NCI-H1930 (cell line): ENCODE measurements around the gene SIN3B.
A peak's percentile ranks its signal among the peaks of the same experiment; 100 is the strongest.

Source experiments
- DNase-seq, 2 experiments: peaks; one replicate each; lab custom pipeline; 2025; lab: John Stamatoyannopoulos, UW

Gene SIN3B

DNA sequence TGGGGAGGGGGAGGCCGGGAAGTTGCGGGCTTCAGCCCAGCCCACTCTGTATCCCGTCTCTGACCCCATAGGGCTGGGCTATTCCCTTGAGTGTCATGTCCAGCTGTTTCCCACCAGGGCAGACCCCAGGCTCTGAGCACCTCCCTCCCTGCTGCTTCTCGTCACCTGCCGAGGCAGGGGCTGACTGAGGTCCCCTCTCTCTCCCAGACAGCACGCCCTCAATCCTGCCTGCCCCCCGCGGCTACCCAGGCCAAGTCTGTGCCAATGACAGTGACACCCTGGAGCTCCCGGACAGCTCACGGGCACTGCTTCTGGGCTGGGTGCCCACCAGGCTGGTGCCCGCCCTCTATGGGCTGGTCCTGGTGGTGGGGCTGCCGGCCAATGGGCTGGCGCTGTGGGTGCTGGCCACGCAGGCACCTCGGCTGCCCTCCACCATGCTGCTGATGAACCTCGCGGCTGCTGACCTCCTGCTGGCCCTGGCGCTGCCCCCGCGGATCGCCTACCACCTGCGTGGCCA lies 60.2 kb downstream of the SIN3B start:
- DNase-seq = no peak

DNA sequence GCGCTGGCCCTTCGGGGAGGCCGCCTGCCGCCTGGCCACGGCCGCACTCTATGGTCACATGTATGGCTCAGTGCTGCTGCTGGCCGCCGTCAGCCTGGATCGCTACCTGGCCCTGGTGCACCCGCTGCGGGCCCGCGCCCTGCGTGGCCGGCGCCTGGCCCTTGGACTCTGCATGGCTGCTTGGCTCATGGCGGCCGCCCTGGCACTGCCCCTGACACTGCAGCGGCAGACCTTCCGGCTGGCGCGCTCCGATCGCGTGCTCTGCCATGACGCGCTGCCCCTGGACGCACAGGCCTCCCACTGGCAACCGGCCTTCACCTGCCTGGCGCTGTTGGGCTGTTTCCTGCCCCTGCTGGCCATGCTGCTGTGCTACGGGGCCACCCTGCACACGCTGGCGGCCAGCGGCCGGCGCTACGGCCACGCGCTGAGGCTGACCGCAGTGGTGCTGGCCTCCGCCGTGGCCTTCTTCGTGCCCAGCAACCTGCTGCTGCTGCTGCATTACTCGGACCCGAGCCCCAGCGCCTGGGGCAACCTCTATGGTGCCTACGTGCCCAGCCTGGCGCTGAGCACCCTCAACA lies 60.8 kb downstream of the SIN3B start:
- peak in 1 of 2 experiments; percentile 19 for DNase-seq

DNA sequence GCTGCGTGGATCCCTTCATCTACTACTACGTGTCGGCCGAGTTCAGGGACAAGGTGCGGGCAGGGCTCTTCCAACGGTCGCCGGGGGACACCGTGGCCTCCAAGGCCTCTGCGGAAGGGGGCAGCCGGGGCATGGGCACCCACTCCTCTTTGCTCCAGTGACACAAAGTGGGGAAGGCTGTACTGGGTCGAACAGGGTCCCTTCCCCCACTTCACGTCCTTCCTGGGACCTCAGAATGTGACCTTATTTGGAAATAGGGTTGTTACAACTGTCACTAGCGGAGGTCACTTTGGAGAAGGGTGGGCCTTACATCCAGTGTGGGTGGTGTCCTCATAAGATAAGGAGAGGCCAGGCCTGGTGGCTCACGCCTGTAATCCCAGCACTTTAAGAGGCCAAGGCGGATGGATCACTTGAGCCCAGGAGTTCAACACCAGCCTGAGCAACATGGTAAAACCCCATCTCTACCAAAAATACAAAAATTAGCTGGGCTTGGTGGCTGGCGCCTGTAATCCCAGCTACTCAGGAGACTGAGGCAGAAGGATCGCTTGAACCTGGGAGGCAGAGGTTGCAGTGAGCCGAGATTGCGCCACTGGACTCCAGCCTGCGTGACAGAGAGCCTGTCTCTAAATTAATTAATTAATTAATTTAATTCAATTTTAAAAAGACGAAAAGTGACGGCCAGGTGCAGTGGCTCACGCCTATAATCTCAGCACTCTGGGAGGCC lies 61.4 kb downstream of the SIN3B start:
- no peak for DNase-seq

DNA sequence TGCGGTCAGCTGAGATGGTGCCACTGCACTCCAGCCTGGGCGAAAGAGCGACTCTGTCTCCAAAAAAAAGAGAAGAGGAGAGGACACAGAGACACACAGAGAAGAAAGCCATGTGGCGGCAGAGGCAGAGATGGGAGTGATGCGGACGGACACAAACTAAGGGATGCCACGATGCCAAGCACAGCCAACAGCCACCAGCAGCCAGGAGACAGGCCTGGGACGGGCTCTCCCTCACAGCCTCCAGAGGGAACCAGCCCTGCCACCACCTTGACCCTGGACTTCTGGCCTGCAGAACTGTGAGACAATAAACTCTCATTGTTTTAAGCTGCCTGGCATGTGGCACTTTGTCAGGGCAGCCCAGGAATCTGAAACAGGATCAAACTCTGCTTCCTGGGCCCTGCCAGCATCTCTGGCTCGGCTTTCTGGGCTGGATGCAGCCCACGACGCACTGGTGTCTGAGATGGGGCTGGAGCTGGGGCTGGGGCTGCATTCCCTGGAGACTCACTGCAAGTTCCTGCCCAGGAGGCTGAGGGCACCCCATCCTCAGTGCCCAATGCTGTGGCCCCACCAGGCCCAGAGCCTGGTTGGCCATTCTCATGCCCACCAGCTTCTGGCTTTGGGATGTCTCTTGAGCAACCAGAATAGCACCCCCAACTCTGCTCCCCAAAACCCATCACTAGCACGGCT lies 62.6 kb downstream of the SIN3B start:
- DNase-seq = no peak

DNA sequence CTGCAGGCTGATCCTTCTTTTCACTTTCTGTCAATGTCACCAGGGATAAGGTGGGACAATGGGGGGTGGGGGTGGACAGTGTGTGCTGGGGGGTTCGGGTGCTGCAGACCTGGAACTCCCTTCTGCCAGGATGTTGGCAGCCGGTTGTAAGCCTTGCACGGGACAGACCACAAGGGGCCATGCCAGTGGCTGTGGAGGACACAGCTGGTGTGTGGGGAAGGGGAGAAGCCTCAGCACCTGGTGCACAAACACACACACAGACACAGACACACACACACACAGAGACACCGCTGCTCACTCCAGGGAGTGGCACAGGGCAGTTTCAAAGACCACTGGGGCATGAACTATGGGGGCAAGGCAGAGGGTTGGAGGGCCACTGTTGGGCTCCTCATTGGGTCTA lies 63.2 kb downstream of the SIN3B start:
- DNase-seq = no peak

DNA sequence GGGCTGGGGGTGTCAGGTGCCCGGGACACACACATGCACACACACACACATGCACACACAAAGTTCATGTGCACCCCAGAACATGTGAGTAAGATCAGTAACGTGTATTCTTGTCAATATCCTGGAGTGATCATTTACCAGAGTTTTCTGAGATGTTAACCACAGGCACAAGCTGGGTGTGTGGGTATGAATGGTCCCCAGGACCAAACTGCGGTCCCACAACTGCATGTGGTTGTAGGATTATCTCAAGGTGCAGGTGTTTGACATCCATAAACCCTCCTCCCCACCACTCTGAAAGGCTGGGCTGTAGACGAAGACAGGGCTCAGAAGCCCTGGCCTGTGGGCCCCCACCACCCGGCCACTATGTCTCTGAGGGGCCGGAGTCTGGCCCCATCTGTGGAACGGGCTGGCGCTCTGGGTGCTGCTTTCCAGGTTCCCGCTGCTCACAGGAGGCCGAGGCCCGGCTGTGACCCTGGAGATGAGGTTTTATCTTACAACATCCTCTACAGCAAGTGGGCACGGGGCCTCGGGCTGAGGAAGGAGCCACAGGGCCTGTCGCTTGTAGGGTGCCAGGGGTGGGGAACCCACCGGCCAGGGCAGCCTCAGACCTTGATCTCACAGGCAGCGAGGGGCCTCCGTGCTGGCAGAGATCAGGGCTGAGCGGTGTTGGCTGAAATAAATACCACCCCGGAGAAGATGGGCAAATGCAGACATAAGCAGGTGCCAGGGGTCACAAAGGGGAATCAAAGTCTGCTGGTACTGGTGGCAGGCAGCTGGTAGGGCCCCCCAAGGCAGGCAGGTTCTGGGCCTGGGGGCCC lies 63.9 kb downstream of the SIN3B start:
- no peak for DNase-seq

DNA sequence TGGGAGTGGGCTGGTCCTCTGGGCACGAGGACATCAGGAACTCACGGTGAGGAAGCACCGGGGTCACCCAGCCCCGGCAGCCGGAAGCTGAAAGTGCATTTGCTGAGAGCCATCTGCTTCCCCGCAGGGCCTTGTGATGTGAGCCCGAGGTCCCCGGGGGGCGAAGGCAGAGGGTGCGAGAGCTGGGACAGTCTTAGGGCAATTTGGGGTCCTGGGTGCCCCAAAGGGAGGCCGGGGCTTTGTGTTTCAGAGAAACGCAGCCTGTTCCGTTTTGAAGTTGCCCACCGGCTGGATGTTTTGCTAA lies 64.4 kb downstream of the SIN3B start:
- no peak for DNase-seq

DNA sequence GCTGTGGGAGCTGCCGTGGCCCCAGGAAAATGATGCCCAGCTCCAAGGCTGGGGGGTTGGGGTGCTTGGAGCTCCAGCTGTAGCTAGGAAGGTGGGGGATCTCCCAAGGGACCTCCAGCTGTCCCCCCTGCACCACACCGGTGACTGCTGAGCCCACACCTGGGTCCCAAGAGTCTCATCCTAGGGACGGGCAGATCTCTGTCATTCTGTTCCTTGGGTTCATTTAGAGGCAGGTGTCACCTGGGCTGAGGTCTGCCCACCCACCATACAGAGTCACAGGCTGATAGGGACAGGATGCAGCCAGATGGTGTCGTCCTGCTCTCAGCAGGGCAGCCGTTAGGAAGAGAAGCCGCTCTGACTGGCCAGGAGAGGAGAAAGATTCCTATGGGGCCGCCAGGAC lies 64.9 kb downstream of the SIN3B start:
- DNase-seq = no peak

DNA sequence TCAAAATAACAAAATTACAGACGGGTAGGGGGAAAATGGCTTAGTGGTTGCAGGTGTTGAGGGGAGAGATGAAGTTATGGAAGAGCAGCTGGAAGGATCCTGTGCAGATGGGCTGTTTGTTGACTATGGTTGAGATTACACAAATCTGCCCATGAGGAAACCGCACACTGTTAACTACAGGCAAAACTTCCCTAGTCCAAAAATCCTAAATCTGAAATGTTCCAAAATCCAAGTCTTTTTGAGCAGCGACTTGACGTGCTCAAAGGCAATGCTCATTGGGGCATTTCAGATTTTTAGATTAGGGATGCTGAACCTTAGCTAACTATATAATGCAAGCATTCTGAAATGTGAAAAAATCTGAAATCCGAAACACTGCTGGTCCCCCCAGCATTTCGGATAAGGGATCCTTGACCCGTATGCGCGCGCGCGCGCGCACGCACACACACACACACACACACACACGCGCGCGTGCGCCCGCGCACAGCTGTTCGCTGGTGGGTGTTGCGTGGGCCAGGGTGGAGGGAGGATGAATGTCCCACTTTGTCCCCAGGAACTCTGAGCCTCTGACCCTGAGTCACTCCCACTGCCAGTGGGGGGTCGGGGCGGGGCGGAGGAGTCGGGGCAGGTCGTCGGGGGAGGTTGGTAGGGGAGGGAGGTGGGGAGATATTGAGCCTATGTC lies 66.4 kb downstream of the SIN3B start:
- no peak for DNase-seq

DNA sequence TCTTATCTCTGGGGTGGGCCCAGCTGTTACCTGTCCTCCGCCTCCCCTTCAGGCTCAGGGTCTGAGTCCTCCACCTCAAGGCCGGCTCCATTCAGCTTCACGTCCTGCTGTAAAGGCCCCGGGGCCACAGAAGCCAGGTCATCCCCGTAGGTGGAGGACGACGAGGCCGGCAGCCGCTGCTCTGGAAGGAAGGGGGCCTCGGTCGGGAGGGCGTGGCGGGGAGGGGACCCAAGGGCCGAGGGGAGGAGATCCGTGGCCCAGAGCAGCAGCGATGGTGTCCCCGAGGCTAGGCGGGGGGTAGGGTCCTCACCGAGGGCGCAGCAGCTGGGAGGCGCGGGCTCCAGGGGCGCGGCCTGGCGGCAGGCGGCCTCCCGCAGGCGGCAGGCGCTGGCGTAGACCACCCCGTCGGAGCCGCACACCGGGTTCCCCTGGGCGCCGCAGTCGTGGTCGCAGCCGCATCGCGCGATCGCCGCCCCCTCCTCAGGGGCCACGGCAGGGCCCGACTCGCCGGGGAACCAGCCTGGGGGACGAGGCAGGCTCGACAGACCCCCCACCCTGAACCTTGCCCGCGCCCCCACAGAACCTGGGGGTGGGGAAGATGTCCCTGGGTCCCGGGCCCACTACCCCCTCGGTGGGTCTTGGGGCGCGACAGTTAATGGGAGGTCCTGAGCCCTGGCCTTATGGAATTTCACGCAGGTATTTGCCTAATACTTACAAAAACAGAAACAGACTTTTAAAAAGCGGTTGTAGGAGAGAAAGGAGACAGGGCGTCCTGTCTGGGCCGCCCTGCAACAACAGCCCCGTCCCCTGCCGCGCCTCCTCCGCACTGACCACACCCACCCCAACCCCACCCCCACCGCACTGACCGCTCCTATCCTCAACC lies 67.2 kb downstream of the SIN3B start:
- no peak for DNase-seq

DNA sequence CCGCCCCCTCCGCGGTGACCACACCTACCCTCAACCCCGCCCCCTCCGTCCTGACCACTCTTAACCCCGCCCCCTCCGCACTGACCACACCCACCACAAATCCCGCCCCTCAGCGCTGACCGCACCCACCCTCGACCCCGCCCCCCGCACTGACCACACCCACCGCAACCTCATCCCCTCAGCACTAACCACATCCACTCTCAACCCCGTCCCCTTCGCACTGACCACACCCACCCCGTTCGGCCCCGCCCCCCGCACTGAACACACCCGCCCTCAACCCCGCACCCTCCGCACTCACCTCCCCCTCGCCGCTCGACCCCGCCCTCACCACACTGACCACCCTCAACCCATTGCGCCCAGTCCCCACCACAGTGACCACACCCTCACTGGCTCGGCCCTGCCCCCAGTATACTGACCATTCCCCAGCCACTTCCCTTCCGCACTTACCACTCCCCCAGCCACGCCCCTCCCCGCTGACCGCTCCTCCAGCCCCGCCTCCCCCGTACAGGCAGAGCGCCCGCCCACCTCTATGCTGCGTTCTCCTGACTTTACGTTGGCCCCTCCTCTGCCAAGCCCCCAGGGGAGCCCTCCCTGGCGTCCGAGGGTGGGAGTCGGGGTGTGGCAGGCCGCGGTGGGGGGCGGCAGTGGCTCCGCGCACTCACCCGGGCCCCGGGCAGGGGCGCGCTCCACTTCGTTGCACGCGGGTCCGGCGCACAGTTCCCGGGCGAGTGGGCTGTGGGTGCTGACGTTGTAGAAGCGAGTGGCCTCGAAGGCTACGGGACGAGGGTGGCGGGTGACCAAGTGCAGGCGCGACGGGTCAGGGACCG lies 68.0 kb downstream of the SIN3B start:
- DNase-seq = peak; percentile 15 to 55

DNA sequence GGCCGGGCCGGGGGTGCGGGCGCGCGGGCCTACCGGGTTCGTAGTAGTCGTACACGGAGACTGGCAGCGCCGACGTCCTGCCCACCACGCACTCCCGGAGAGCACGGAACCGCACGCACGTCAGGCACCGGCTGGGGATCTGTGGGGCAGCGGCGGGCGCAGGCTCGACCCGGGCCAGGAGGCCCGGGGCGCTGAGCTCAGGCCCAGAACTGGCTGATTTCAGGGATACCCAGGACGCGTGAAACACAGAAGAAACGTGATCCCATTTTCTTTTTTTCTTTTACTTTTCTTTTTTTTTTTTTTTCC lies 68.6 kb downstream of the SIN3B start:
- DNase-seq = no peak

DNA sequence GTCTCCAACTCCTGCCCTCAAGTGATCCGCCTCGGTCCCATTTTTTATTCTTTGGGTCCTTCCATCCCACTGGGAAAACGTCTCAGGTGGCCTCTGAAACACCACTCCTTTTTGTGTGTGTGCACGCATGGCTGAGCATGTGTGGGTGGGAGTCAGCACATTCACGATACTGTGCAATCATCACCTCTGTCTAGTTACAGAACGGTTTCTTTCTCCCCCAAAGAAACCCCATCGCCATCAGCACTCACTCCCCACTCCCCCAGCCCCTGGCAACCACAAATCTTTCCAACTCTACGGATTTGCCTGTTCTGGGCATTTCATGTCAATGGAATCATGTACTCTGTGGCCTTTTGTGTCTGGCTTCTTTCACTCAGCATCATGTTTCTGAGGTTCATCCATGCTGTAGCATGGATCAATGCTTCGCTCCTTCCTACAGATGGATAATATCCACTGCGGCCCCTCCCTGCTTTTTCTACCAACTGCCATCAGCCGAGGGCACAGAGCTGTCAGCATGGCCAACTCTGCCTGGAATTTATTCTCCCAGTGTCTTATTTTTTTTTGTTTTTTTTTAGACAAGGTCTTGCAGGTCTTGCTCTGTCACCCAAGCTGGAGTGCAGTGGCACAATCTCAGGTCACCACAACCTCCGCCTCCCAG lies 69.3 kb downstream of the SIN3B start:
- no peak for DNase-seq

DNA sequence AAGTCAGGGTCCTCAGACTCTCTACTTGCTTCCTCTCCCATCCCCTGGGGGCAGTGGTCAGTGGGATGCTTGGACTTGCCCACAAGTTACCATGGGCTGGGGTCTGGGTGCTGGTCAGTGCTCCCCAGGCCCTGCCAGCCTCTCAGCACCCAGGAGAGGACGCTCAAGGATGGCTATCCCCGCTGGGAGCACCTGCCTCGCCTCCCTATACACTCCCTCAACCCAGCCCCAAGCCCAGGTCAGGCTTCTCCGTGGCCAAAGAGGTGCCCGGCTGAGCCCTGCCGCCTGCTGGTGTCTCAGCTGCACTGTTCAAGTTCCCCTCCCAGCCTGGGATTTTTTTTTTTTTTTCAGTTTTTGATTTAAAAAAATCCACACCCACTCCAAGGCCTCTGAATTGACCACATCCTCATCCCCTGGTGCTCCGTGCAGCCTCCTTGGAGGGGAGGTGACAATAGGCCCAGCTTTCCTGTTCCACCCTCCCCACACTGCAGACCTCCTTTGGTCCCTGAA lies 70.4 kb downstream of the SIN3B start:
- DNase-seq = no peak

DNA sequence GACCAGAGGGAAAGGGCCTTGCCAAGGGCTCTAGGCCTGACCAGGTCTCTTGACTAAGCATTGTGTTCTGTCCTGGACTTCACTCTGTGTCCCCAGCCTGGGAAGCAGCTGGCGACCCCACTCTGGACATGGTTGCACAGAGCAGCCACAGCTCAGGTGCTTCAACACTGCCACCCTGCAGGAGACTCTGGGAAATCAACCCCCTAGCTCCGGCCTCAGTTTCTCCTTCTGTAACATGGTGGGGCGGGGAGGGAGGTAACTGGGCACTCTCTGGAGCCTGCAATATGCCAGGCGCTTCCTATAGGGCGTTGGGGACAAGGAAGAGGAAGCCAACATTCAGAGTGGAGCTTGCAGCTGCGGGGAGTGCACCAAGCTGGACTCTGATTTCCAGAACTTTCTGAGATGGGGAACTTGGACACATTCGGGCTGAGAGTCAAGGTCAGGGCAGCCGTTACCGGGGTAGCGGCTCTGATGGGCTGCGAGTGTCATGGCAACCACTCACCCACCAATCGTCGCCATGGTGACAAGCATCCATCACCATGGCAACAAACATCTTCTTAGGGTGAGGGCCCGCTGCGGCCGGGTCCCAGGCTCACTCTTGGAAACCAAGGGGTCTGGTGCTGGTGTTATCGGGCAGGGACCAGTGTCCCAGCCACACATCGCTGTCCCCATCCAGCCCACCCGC lies 72.4 kb downstream of the SIN3B start:
- DNase-seq = no peak

DNA sequence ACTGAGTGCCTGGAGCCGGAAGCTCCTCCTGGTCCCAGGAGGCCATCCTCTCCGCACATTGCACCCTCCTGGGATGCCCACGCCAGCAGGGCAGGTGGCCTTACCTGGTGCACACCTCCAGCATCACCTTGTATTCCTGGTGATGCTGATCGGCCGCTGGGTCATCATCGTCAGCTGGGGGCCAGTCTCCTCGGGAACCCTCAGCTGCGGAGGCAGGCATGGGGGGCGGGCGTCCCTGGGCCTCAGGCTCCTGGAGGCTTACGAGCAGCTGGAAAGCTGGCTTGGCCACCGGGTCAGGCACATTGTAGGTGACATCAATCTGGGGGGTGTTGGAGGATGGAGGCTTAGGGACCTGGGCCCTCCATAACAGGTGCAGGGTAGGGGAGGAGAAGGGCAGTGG lies 73.3 kb downstream of the SIN3B start:
- no peak for DNase-seq

DNA sequence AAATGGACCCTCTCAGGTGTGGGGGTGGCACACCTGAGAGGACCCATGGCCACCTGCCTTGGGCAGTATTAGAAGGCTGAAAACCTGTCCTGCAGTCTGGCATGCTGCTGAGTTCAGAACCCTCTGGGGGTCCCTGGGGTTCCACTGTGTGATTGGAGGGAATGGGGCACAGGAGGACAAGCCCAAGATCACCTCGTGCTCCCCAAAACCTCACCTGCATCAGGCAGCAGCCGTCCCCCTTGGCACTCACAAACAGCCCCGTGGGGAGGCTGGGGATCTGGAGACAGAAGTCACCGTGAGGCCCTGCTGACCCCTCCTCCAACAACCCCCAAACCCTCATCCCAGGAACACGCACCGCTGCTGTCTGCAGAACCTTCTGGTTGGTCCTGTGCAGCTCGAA lies 74.1 kb downstream of the SIN3B start:
- no peak for DNase-seq

DNA sequence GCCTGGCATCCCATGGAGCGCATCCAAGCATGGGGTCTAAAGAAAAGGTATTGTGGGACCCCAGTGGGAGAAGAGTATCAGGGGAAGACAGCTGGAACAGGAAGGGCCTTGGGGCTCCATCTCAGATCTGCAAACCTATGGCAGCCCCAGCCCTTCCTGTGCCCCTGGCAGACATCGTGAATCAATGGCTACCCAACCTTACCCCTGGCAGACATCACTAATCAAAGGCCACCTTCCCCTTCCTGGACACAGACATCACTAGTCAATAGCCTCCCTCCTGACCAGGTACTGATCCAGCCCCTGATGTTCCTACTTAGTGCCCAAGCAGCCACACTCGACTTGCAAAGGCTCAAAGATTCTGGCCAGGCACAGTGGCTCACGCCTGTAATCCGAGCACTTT lies 75.4 kb downstream of the SIN3B start:
- DNase-seq = no peak

DNA sequence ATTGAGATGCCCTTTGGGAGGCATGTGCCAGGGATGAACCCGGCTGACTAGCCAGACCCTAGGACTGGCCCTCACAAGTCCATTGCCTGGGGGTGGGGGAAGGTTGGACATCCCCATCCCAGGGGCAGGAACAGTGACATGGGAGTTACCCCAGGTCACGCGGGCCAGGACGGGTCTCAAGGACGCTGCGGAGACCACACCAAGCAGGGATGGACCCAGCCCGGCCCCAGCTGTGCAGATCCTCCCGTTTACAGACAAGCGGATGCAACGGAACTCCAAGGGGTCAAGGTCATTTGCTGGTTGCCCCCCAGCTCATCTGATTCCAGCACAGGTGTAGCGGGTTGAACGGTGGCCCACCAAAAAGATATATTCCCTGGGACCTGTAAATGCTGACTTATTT lies 79.6 kb downstream of the SIN3B start:
- no peak for DNase-seq
